GM23338 (cell line): Measurements from ENCODE around the gene CAPS.

ENCODE experiments used
- EZH2 ChIP-seq: fragments of 200-600 bp; sonication (generic); IDR thresholded peaks from one replicate; pipeline ENCODE4 v1.8.0; 2017; ENCODE audit warnings: antibody characterized with exemption, mild to moderate bottlenecking, low read depth; ENCODE audit not compliant: unreplicated experiment
- EZH2phosphoT487 ChIP-seq: fragments of 200-600 bp; sonication (generic); IDR thresholded peaks from one replicate; pipeline ENCODE4 v1.8.1; 2018; ENCODE audit warnings: antibody characterized with exemption; ENCODE audit not compliant: unreplicated experiment
- JUNB ChIP-seq: IDR thresholded peaks from one replicate; pipeline ENCODE4 v1.6.1; 2016; ENCODE audit warnings: antibody characterized with exemption; ENCODE audit not compliant: unreplicated experiment
- POLR2AphosphoS5 ChIP-seq: IDR thresholded peaks from 2 replicates; pipeline ENCODE4 v1.6.1; 2016; ENCODE audit warnings: antibody characterized with exemption, low read depth
- ZNF114 ChIP-seq: fragments of 250-450 bp; sonication (Bioruptor Pico); IDR thresholded peaks from 2 replicates; pipeline ENCODE4 v1.5.0; 2020; ENCODE audit warnings: mild to moderate bottlenecking, moderate library complexity
- TF ChIP-seq, protein P1 (sequence below), 2 experiments: fragments of 200-600 bp in 1 of 2; sonication (generic) in 1 of 2; conservative IDR thresholded peaks; 2 replicates each; pipeline versions ENCODE4 v1.5.1 to v1.6.1; 2016 to 2017; ENCODE audit warnings: antibody characterized with exemption in 2 of 2, low read depth in 2 of 2, mild to moderate bottlenecking in 2 of 2, moderate library complexity in 1 of 2
- TF ChIP-seq, protein P2 (sequence below): IDR thresholded peaks from one replicate; pipeline ENCODE4 v1.6.1; 2018; ENCODE audit warnings: antibody characterized with exemption; ENCODE audit not compliant: unreplicated experiment

DNA sequence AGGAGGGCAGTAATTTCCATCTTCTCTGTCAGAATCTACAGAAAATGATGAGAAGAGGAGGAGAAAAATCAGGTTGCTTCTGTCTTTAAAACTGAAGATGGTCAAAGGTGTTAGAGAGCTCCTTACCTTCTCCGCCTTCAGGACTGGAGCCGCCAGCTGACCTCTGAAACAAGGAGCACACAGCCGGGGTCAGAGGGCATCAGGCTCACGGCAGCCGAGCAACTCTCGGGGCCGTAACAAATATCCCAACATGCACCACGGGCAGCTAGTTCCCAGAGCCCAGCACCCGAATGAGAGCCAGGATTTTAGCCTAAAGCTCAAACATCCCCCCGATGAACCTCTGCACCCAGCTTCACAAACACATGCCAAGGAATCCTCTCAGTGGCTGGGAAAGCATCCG is 27.6 kb downstream of the CAPS start:
- TF ChIP-seq, protein P1, sequence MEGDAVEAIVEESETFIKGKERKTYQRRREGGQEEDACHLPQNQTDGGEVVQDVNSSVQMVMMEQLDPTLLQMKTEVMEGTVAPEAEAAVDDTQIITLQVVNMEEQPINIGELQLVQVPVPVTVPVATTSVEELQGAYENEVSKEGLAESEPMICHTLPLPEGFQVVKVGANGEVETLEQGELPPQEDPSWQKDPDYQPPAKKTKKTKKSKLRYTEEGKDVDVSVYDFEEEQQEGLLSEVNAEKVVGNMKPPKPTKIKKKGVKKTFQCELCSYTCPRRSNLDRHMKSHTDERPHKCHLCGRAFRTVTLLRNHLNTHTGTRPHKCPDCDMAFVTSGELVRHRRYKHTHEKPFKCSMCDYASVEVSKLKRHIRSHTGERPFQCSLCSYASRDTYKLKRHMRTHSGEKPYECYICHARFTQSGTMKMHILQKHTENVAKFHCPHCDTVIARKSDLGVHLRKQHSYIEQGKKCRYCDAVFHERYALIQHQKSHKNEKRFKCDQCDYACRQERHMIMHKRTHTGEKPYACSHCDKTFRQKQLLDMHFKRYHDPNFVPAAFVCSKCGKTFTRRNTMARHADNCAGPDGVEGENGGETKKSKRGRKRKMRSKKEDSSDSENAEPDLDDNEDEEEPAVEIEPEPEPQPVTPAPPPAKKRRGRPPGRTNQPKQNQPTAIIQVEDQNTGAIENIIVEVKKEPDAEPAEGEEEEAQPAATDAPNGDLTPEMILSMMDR (conservative IDR thresholded peaks at IDR 0.05; ENCODE audit: low read depth in 2 of 2) = no peak
- TF ChIP-seq EZH2 (no peak), POLR2AphosphoS5 (no peak), ZNF114 (CRISPR knock-in tag) (no peak), JUNB (no peak), EZH2phosphoT487 (no peak)
- TF ChIP-seq, protein P2, sequence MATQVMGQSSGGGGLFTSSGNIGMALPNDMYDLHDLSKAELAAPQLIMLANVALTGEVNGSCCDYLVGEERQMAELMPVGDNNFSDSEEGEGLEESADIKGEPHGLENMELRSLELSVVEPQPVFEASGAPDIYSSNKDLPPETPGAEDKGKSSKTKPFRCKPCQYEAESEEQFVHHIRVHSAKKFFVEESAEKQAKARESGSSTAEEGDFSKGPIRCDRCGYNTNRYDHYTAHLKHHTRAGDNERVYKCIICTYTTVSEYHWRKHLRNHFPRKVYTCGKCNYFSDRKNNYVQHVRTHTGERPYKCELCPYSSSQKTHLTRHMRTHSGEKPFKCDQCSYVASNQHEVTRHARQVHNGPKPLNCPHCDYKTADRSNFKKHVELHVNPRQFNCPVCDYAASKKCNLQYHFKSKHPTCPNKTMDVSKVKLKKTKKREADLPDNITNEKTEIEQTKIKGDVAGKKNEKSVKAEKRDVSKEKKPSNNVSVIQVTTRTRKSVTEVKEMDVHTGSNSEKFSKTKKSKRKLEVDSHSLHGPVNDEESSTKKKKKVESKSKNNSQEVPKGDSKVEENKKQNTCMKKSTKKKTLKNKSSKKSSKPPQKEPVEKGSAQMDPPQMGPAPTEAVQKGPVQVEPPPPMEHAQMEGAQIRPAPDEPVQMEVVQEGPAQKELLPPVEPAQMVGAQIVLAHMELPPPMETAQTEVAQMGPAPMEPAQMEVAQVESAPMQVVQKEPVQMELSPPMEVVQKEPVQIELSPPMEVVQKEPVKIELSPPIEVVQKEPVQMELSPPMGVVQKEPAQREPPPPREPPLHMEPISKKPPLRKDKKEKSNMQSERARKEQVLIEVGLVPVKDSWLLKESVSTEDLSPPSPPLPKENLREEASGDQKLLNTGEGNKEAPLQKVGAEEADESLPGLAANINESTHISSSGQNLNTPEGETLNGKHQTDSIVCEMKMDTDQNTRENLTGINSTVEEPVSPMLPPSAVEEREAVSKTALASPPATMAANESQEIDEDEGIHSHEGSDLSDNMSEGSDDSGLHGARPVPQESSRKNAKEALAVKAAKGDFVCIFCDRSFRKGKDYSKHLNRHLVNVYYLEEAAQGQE = no peak
